NB4 (cell line): Measurements from ENCODE around the gene TBC1D14.
A peak's percentile ranks its signal among the peaks of the same experiment; 100 is the strongest.

Experiments used
- DNase-seq: peaks from one replicate; pipeline ENCODE4 v3.0.0; 2010; ENCODE audit warnings: low read depth
- H3K4me3 ChIP-seq: one replicate; pipeline ENCODE4 v1.5.1; 2011; ENCODE audit warnings: mild to moderate bottlenecking, low read depth, low read length, moderate library complexity
- CTCF ChIP-seq: IDR thresholded peaks from one replicate; pipeline ENCODE4 v1.5.1; 2012; ENCODE audit warnings: low read depth, low read length
- MAX ChIP-seq: IDR thresholded peaks from 2 replicates; pipeline ENCODE4 v1.6.1; 2011; ENCODE audit warnings: low read depth, low read length
- MYC ChIP-seq: IDR thresholded peaks from 2 replicates; pipeline ENCODE4 v1.6.1; 2011; ENCODE audit warnings: low read depth, low read length
- POLR2A ChIP-seq: IDR thresholded peaks from 2 replicates; pipeline ENCODE4 v1.6.1; 2011; ENCODE audit warnings: mild to moderate bottlenecking; ENCODE audit not compliant: insufficient read length; ENCODE audit errors: extremely low read depth

Gene TBC1D14

DNA sequence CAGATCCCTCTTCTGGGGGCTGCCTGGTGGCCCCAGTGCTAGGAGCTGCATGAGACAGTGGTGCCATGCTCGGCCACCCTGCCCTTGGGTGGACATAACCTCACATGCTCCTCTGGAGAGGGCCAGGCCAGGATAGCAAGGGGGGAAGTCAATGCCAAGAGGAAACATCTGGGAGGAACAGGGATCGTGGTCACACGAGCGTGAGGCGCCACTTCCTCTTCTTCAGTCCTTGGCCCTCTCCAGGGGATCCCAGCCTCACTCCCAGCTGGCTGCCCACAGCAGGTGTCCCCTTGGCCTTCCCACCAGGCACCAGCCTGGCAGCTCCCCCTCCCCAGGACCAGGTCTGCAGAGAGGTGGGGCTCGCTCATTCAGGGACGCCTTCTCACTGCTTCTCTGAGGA, 28.6 kb downstream of the TBC1D14 start:
- H3K4me3 ChIP-seq: no peak overlapping the region
- peak; percentile 92 for DNase-seq

GRCh38 chr4:6938647-6939271, 29.1 kb downstream of the TBC1D14 start:
- DNase-seq: no peak
- no peak overlapping the region for H3K4me3 ChIP-seq

More for the DNA sequence above, 28.6 kb downstream of the TBC1D14 start:
- no peak for TF ChIP-seq CTCF
- TF ChIP-seq MYC: no peak

DNA sequence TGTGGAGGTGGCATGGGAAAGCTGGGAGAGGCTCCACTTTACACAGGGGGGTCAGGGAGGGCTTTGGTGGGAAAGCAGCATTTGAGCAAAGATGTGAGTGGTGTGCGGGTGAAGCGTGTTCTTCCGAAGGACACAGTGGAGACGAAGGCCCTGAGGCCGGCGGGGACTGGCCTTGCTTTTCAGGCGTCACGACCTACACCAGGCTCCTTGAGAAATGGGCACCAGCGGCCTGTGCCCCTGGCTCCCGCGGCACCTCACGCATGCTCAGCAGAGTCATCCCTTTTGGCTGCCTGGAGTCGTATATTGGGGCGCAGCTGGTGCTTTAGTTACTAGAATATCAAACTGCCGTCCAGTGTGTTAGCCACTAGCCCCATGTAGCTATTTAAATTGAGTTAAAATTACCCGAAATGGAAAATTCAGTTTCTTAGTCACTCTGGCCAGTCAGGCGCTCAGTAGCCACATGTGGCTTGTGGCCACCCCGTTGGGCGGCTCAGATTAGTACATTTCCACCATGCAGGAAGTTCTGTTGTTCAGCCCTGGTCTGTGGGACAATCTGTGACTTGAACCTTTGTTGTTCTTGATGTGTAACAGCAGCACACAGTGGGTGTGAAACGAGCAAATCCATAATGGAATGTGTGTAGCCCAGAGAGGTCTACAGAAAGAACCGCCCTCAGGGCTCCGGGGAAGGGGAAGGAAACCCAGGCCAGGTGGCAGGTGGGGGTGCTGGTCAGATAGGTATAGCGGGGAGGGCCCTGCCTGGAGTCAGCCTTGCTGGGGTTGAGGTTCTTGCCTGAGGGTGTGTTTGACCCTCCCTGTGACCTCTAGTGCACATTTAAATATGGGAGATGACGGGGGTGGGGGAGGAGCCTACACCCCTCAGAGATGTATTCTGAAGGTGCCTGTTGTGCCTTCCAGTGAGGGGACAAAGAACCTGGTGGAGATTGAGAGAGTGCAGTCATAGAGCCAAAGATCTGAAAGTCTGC, 30.4 kb downstream of the TBC1D14 start:
- no peak overlapping the region for H3K4me3 ChIP-seq
- peak; percentile 62 for DNase-seq
- TF ChIP-seq MYC: peak; percentile 22; the same call in 1 of the 2 replicates
- peak; percentile 33; the same call in 1 of the 2 replicates for TF ChIP-seq MAX
- TF ChIP-seq CTCF: no peak
- no peak for TF ChIP-seq POLR2A

More at GRCh38 chr4:6938647-6939271, 29.1 kb downstream of the TBC1D14 start:
- TF ChIP-seq MAX (no peak), POLR2A (no peak), CTCF (no peak), MYC (no peak)

GRCh38 chr4:6940744-6941137, 31.1 kb downstream of the TBC1D14 start:
- no peak for DNase-seq
- no peak overlapping the region for H3K4me3 ChIP-seq
- TF ChIP-seq POLR2A: no peak
- no peak for TF ChIP-seq MYC
- TF ChIP-seq MAX: no peak
- TF ChIP-seq CTCF: no peak

- no peak for TF ChIP-seq MAX
- no peak for TF ChIP-seq MYC
- TF ChIP-seq POLR2A: no peak
- no peak for TF ChIP-seq CTCF
- no peak overlapping the region for H3K4me3 ChIP-seq
- DNase-seq: no peak
Observed at GRCh38 chr4:6941796-6942195, 32.2 kb downstream of the TBC1D14 start.
